PFSK-1 (cell line): Measurements from ENCODE around the gene ADRM1.

Source experiments
- FOXP2 ChIP-seq: optimal IDR thresholded peaks from 2 replicates; pipeline ENCODE3; 2011; ENCODE audit warnings: borderline replicate concordance, control low read depth, inconsistent platforms; ENCODE audit not compliant: insufficient read depth; ENCODE audit errors: extremely low read length, extremely low read depth
- POLR2AphosphoS5 ChIP-seq: IDR thresholded peaks from 2 replicates; pipeline ENCODE4 v1.6.1; 2012; ENCODE audit warnings: low read depth, mild to moderate bottlenecking, control low read depth, low read length, moderate library complexity
- REST ChIP-seq, 2 experiments: IDR thresholded peaks; 2 replicates each; pipeline versions ENCODE4 v1.6.1 to v1.8.0; 2011 to 2012; ENCODE audit warnings: low read depth in 2 of 2, low read length in 2 of 2, control low read depth in 1 of 2, inconsistent platforms in 1 of 2, mild to moderate bottlenecking in 1 of 2, moderate library complexity in 1 of 2; ENCODE audit not compliant: insufficient read depth in 1 of 2
- SIN3A ChIP-seq: IDR thresholded peaks from 2 replicates; pipeline ENCODE4 v1.6.1; 2012; ENCODE audit warnings: mild to moderate bottlenecking, low read length, moderate library complexity, borderline replicate concordance; ENCODE audit not compliant: insufficient read depth
- TAF1 ChIP-seq: IDR thresholded peaks from 2 replicates; pipeline ENCODE4 v1.6.1; 2012; ENCODE audit warnings: low read length, control low read depth, borderline replicate concordance; ENCODE audit not compliant: insufficient read depth

Gene ADRM1

GRCh38 chr20:62321521-62321948 is 18.7 kb downstream of the ADRM1 start:
- no peak for TF ChIP-seq FOXP2
- TF ChIP-seq TAF1 = no peak
- TF ChIP-seq SIN3A = no peak
- no peak for TF ChIP-seq POLR2AphosphoS5
- no peak for TF ChIP-seq REST (IDR thresholded peaks at IDR 0.05; ENCODE audit: insufficient read depth in 1 of 2, low read depth in 2 of 2, low read length in 2 of 2)

- TF ChIP-seq TAF1 (no peak), REST (IDR thresholded peaks at IDR 0.05; ENCODE audit: insufficient read depth in 1 of 2, low read depth in 2 of 2, low read length in 2 of 2) (no peak), SIN3A (no peak), POLR2AphosphoS5 (no peak), FOXP2 (no peak)
Observed at GRCh38 chr20:62321975-62322374, 19.2 kb downstream of the ADRM1 start.

GRCh38 chr20:62322492-62323041 is 19.8 kb downstream of the ADRM1 start:
- TF ChIP-seq TAF1 = no peak
- no peak for TF ChIP-seq SIN3A
- no peak for TF ChIP-seq POLR2AphosphoS5
- TF ChIP-seq REST (IDR thresholded peaks at IDR 0.05; ENCODE audit: insufficient read depth in 1 of 2, low read depth in 2 of 2, low read length in 2 of 2) = no peak

GRCh38 chr20:62323146-62323979 is 20.6 kb downstream of the ADRM1 start:
- TF ChIP-seq FOXP2 = no peak
- TF ChIP-seq SIN3A = no peak
- TF ChIP-seq TAF1 = no peak
- TF ChIP-seq POLR2AphosphoS5 = no peak
- no peak for TF ChIP-seq REST (IDR thresholded peaks at IDR 0.05; ENCODE audit: insufficient read depth in 1 of 2, low read depth in 2 of 2, low read length in 2 of 2)
